ENCODE data around the gene PAPOLG.

DNA sequence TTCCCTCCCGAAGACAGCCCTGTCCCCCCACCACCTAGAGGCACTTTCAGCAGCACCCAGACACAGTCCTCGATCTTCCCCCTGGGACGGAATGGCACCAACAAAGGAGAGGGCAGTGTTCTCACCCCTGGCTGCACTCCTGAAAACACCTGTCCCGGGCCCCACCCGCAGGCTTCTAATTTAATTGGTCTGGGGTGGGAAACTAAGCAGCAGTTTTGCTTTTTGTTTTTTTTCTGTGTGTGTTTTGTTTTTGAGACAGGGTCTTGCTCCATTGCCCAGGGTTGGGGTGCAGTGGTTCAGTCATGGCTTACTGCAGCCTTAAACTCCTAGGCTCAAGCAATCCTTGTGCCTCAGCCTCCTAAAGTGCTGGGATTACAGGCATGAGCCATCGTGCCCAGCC, 86.9 kb downstream of the PAPOLG start:
- TF ChIP-seq, protein P1, sequence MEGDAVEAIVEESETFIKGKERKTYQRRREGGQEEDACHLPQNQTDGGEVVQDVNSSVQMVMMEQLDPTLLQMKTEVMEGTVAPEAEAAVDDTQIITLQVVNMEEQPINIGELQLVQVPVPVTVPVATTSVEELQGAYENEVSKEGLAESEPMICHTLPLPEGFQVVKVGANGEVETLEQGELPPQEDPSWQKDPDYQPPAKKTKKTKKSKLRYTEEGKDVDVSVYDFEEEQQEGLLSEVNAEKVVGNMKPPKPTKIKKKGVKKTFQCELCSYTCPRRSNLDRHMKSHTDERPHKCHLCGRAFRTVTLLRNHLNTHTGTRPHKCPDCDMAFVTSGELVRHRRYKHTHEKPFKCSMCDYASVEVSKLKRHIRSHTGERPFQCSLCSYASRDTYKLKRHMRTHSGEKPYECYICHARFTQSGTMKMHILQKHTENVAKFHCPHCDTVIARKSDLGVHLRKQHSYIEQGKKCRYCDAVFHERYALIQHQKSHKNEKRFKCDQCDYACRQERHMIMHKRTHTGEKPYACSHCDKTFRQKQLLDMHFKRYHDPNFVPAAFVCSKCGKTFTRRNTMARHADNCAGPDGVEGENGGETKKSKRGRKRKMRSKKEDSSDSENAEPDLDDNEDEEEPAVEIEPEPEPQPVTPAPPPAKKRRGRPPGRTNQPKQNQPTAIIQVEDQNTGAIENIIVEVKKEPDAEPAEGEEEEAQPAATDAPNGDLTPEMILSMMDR (IDR thresholded peaks at IDR 0.05): no peak
- TF ChIP-seq CBX8 (IDR thresholded peaks at IDR 0.05): no peak
- TF ChIP-seq BHLHE40 (IDR thresholded peaks at IDR 0.05; ENCODE audit: low read depth, low read length): no peak
- TF ChIP-seq POLR2A (IDR thresholded peaks at IDR 0.05; ENCODE audit: low read length): no peak
- TF ChIP-seq, protein P2, sequence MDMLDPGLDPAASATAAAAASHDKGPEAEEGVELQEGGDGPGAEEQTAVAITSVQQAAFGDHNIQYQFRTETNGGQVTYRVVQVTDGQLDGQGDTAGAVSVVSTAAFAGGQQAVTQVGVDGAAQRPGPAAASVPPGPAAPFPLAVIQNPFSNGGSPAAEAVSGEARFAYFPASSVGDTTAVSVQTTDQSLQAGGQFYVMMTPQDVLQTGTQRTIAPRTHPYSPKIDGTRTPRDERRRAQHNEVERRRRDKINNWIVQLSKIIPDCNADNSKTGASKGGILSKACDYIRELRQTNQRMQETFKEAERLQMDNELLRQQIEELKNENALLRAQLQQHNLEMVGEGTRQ (IDR thresholded peaks at IDR 0.05): no peak
- TF ChIP-seq, protein P3, sequence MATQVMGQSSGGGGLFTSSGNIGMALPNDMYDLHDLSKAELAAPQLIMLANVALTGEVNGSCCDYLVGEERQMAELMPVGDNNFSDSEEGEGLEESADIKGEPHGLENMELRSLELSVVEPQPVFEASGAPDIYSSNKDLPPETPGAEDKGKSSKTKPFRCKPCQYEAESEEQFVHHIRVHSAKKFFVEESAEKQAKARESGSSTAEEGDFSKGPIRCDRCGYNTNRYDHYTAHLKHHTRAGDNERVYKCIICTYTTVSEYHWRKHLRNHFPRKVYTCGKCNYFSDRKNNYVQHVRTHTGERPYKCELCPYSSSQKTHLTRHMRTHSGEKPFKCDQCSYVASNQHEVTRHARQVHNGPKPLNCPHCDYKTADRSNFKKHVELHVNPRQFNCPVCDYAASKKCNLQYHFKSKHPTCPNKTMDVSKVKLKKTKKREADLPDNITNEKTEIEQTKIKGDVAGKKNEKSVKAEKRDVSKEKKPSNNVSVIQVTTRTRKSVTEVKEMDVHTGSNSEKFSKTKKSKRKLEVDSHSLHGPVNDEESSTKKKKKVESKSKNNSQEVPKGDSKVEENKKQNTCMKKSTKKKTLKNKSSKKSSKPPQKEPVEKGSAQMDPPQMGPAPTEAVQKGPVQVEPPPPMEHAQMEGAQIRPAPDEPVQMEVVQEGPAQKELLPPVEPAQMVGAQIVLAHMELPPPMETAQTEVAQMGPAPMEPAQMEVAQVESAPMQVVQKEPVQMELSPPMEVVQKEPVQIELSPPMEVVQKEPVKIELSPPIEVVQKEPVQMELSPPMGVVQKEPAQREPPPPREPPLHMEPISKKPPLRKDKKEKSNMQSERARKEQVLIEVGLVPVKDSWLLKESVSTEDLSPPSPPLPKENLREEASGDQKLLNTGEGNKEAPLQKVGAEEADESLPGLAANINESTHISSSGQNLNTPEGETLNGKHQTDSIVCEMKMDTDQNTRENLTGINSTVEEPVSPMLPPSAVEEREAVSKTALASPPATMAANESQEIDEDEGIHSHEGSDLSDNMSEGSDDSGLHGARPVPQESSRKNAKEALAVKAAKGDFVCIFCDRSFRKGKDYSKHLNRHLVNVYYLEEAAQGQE (IDR thresholded peaks at IDR 0.05): no peak
- TF ChIP-seq NR3C1 (IDR thresholded peaks at IDR 0.05): no peak
- TF ChIP-seq, protein P4, sequence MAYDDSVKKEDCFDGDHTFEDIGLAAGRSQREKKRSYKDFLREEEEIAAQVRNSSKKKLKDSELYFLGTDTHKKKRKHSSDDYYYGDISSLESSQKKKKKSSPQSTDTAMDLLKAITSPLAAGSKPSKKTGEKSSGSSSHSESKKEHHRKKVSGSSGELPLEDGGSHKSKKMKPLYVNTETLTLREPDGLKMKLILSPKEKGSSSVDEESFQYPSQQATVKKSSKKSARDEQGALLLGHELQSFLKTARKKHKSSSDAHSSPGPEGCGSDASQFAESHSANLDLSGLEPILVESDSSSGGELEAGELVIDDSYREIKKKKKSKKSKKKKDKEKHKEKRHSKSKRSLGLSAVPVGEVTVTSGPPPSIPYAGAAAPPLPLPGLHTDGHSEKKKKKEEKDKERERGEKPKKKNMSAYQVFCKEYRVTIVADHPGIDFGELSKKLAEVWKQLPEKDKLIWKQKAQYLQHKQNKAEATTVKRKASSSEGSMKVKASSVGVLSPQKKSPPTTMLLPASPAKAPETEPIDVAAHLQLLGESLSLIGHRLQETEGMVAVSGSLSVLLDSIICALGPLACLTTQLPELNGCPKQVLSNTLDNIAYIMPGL (CRISPR knock-in tag; IDR thresholded peaks at IDR 0.05; ENCODE audit: borderline replicate concordance): no peak

All from A549 (cell line).